Activated gamma-delta T cell treated with Interleukin-2 at 50 U/mL for 16 hours (primary cell): ENCODE results near the gene RAMP2.
"Not testable (repeated sequence)": the region's sequence is repeated elsewhere in the genome, so short reads cannot be mapped to it uniquely, and the experiment has no call there.

Source experiments
- DNase-seq: peaks from one replicate; pipeline ENCODE4 v3.0.0-alpha.2; 2020

The RAMP2 gene, protein sequence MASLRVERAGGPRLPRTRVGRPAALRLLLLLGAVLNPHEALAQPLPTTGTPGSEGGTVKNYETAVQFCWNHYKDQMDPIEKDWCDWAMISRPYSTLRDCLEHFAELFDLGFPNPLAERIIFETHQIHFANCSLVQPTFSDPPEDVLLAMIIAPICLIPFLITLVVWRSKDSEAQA

DNA sequence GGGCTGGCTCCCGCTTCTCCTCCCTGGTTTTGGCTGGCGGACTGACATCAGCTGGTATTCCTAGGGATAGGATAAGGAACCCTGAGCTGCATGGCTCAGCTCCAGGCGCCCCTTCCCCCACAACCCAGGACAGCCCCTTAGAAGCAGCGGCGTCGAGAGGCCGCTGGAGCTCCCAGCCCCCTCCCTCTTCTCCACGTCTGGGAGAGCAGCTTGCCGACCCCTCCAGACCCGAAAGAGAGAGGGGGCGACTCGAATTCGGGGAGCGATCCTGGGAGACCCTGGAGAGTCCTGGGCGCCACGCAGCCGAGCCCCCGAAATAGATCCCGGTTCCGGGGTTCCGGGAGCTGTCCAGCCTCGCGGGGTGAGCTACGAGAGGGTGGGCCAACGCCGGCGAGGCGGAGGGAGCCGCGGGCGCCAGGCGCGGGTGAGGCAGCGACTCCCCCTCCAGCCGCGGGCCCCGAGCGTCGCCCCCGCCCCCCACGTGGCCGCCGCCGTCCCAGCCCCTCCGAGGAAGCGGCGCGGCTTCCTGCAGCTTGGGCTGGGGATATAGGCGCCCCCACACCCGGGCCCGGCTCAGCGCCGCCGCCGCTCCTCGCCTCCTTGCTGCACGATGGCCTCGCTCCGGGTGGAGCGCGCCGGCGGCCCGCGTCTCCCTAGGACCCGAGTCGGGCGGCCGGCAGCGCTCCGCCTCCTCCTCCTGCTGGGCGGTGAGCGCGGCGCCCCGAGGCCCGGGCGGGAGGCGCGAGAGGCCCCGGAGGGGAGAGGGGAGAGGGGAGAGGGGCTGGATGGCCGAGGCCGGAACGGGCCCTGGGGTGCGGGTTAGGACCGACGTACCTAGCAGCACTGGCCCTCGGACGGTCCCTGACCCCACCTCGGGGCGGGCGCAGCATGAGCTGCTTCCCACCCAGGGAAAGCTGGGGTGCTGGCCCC, at the start of gene RAMP2:
Gene RAMP2 (plus strand): TSS at position 576 of the 930 bp plus-strand sequence. CDS start 35 bp downstream, at position 611.
- no peak for DNase-seq

GRCh38 chr17:42720996-42721583, 39.9 kb upstream of the RAMP2 start:
- peak; percentile 14 for DNase-seq

DNA sequence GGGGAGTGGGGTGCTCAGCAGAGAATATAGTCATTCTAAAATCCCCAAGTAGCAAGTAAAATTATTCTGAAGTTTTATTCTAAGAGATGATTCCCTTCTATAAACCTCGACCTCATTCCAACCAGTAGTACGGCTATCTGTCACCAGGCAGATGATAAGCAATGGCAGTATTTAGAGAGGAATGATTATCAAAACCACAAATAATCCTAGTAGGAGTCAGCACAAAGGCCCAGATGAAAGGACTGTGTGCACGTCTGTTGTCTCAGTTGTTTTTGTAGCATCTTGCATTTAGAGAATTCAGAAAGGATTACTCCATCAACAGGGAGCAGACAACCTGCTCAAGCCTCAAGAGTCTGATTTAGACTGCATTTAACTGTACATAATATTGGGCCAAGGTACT, 37.4 kb upstream of the RAMP2 start:
- no peak for DNase-seq

DNA sequence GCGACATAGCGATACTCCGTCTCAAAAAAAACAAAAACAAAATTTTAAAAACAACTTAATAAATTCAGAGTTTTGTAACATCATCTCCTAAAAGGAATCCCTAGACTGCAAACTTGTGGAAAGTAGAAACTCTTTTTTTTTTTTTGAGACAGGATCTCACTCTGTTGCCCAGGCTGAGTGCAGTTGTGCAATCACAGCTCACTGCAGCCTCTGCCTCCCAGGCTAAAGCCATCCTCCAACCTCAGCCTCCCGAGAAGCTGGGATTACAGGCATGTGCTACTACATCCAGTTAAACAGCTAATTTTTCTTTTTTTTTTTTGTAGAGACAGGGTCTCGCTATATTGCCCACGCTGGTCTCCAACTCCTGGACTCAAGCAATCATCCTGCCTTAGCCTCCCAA, 35.9 kb upstream of the RAMP2 start:
- no peak for DNase-seq

- no peak for DNase-seq
Observed at GRCh38 chr17:42740699-42741098, 20.3 kb upstream of the RAMP2 start.

DNA sequence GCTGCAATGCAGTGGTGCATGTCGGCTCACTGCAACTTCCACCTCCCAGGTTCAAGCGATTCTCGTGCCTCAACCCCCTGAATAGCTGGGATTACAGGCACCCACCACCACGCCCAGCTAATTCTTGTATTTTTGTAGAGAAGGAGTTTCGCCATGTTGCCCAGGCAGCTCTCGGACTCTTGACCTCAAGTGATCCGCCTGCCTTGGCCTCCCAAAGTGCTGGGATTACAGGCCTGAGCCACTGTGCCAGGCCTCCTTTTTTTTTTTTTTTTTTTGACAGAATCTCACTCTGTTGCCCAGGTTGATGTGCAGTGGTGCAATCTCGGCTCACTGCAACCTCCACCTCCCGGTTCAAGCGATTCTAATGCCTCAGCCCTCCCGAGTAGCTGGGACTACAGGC, 18.1 kb upstream of the RAMP2 start:
- not testable (repeated sequence) for DNase-seq

GRCh38 chr17:42743595-42744282, 17.3 kb upstream of the RAMP2 start:
- no peak for DNase-seq

GRCh38 chr17:42744283-42744805, 16.7 kb upstream of the RAMP2 start:
- DNase-seq: peak; percentile 44

DNA sequence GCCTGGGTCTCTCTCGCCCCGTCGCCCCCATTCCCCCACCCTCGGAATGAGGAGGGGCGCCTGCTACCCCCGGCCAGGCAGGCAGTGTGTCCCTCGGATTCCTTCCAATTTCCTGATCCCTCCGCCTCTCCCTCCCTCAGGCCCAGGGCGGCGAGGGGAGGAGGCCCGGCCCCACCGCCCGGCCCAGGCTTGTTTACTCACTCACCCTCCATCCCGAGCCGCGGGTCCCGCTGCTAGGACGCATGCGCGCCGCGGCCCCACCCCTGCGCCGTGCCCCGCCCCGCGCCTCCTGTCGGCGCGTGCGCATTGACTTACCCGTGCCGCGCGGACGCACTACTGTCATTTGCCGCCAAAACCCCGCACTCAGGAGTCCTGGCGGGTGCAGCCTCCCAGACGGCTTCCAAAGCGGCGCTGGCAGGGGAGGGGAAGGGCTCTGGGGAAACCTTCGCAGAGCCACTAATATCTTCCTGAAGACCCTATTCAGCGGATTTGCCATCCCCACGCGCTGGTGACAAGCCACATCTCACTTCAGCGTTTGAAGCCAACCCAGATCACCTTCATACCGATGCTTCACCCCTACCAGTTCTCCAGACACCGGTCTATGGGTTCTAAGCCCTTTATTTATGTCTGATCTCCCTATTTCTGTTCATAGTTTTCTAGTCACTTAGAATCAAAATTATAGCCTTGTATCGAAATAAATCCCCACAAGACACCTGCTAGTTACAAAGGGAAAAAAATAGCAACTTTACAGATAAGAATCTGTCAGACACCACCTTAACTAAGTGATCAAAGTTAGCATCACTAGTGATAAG, 16.0 kb upstream of the RAMP2 start, which contains the start of gene EZH1:
Gene EZH1 (minus strand): TSS at position 235 of the 812 bp plus-strand sequence. CDS start 16,099 bp downstream, outside the sequence.
- peak; percentile 90 for DNase-seq

GRCh38 chr17:42748202-42748907, 12.7 kb upstream of the RAMP2 start:
- no peak for DNase-seq

- DNase-seq: no peak
Observed at GRCh38 chr17:42748908-42749798, 11.9 kb upstream of the RAMP2 start.

DNA sequence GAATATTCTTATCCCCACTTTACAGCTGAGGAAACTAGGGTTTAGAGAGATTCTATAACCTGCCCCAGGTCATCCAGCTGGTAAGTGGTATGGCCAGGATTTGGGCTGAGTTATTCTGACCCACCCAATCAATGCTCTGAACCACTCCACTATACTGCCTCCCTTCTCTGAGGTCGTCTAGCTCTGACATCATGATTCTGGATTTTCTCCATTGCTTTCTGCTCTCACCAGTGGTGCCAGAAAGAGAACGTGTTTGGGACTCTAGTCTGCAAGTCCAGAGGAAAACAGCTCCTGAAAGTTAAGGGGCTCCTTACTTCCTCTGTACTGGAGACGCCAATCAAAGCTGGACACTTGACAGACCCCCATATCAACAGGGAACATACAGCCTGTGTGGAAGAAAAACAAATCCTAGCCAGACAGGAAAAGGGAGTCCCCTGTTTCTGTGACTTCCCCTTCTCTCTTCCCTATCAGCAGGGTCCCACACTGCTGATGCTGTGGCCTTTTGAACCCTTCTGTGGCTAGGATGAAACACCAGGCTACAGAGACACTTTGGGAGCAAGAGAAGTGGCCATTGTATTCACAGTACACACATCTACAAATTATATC, 10.2 kb upstream of the RAMP2 start:
- no peak for DNase-seq

DNA sequence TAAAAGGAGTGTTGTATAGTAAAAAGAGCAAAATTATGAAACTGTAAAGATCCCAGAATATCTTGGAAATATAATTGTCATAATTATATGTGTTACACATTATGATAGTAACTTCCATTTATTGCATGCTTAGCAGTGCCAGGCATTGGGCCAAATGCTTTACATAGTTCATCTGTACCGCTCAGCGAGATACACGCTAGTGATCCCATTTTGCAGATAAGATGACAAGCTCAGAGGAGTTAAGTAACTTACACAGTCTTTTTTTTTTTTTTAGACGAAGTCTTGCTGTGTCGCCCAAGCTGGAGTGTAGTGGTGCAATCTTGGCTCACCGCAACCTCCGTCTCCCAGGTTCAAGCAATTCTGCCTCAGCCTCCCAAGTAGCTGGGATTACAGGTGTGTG, 9.4 kb upstream of the RAMP2 start:
- DNase-seq: no peak

GRCh38 chr17:42754782-42755181, 6.2 kb upstream of the RAMP2 start:
- no peak for DNase-seq

DNA sequence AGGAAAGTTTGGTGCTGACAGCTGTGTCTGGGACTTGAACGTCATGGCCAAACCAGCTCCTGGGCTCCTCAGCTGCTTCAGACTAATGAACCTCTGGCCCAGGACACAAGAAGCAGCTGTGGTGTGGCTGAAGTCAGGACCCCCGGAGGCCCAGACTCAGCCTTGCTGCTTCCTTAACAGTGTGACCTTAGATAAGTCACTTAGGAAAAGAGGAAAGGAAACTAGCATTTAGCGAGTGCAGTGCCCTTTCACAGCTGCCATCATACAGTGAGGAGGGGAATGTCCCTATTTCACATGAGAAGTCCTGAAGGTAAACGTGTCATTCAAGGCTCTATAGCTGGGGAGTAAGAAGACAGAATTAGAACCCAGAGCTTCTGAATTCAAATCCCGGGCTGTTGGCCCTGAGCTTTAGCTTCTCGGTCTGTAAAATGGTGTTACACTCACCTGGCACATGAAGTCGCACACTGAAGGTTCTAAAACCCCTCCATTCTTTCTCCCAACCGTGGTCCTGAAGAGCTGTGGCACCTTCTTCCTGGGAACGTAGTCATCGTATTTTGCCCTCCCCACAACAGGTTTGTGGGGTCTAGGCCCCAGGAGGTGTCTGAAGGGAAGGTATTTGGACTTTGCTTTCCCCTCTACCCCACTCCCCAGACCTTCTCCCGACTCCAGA, 910 bp upstream of the RAMP2 start:
- DNase-seq: no peak

DNA sequence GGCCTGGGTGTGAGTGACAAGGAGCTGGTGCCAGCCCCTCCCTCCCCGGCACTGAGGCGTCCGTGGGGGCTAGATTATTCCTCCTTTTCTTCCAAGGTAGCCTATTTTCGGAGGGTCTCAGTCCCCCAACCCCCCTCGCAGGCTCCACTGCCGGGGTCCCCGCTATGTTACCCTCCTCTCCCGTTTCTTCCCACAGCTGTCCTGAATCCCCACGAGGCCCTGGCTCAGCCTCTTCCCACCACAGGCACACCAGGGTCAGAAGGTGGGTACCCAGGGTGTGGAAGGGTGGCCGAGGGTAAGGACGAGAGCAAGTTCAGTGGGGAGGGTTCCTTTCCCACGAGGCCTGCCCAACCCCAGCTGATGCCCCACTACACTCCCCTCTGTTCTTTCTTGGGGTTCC, 611 bp downstream of the RAMP2 start:
- DNase-seq: no peak

GRCh38 chr17:42766124-42766523, 5.1 kb downstream of the RAMP2 start:
- DNase-seq: no peak

DNA sequence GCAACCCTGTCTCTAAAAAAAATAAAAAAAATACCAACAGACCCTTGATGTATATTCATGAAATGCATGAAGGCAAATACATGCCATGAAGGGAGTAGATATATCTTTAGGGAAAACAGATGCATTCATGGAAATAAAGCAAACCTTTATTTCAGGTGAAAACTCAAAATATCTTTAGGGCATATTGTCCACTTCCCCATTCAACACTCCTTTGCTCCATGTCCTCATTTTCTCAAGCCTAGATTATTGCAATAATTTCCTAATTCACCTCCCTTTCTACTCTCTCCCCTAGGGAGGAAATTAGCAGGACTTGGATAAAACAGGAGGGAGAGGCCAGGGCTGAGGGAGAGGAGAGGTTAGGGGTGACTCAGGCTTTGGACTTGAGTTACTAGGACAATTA, 6.5 kb downstream of the RAMP2 start:
- DNase-seq: no peak

- DNase-seq: not testable (repeated sequence)
Observed at GRCh38 chr17:42768006-42768405, 7.0 kb downstream of the RAMP2 start.
